GM15510 (cell line): ENCODE measurements around the gene DCAF8.

ENCODE experiments used
- POLR2A ChIP-seq: IDR thresholded peaks from 3 replicates; pipeline ENCODE4 v1.6.1; 2011; ENCODE audit warnings: borderline replicate concordance; ENCODE audit not compliant: insufficient read length; ENCODE audit errors: extremely low read depth

The DCAF8 gene

DNA sequence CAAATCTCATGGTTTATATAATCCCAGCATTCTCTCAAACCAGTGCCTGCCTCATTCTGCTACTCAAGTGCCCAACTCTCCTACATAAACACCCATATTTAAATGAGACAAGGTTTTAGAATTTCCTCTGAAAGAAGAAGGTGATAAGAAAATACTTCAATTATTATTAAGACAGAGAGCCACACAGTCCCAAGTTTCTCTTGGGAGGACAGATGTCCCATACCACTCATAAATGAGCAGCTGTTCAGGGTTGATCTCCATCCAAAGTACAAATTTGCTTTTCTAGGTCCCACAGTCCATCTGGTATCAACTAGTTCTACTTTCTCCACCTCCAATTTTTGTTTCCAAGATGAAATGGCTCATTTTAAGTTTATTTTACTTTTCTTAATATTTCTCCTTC lies 11.3 kb downstream of the DCAF8 start:
- TF ChIP-seq POLR2A, result no peak

DNA sequence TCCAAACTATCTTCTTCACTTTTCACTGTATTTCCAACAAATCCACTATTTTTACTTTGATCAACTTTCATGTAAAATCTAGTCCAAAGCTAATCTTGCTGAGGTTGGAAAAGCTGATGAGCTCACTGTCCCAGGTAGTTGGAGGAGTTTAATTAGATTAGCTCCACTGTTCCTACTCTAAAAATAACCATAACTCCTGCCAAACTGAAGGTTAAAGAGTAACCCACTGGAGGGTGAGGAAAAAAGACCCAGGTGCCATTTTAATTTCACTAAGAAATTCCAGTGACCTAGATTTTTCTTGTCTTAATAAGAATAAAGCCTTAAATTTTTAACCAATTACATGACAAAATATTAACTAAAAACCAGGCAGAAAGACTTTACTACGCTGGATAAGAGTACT lies 15.3 kb downstream of the DCAF8 start:
- TF ChIP-seq POLR2A, result no peak

- TF ChIP-seq POLR2A, result no peak
Observed at GRCh38 chr1:160245434-160245833, 16.9 kb downstream of the DCAF8 start.

DNA sequence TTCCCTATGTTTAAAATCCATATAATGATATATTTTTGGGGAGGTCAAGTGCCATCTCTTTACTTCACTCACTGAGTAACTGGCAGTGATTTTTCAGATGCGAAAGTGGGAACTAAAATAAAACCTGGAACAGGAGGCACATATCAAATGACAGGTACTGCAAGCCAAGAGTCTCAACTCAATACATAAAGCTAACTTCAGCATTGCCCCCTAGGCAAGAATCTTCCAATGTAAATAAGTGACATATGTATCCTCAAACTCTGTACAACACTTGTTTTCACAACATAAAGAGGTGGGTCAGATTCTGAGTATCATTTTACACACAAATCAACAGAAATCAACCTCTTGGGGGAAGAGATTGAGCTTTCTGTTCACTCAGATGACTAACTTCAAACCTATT lies 18.1 kb downstream of the DCAF8 start:
- TF ChIP-seq POLR2A, result no peak

DNA sequence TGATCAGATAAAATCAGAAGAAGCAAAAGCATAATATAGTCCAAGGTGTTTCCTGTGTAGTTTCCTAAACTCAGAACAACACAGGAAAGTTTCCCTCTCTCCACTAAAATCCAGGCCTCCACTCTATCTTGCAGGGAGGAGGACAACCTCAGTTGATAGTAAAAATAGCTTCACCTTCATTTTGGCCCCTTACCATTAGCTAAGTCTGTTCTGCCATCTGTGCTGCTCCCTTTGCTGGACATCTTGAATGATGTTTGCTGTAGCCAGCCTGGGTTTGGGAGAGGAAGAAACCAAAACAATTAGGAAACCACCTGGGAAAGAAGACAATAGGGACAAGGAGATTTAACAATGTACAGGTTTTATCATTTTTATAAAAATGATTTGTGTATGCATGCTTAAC lies 18.6 kb downstream of the DCAF8 start:
- TF ChIP-seq POLR2A, result no peak

DNA sequence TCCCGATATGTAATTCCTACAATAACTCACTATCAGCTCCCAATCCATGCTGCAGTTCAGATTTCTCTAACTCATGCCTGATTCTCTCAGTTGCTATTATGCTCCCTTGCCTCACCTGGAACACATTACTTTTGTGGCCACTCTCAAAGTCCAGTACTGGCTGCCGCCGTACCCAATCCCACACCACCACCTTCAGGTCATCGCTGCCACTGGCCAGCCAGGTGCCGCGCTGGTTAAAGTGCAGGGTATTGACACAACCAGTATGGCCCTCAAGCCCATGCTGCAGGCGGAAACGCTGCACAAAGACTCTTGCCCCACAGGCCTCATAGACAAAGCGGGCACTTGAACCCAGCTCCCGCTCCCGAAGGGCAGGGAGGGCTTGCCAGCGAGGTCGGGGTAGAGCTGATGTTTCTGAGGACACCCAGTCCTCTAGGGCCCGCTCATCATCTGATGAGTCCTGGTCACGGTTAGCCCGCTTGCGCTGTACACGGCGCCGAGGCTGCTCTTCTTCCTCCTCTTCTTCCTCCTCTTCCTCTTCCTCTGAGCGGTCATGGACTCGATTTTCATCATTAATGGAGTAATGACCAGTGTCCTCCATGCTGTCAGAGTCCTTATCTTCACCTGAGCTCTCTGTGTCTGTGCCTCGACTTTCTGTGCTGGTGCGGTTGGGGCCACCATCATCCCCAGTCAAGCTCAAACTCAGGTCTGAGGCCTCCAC lies 22.6 kb downstream of the DCAF8 start:
- no peak for TF ChIP-seq POLR2A

DNA sequence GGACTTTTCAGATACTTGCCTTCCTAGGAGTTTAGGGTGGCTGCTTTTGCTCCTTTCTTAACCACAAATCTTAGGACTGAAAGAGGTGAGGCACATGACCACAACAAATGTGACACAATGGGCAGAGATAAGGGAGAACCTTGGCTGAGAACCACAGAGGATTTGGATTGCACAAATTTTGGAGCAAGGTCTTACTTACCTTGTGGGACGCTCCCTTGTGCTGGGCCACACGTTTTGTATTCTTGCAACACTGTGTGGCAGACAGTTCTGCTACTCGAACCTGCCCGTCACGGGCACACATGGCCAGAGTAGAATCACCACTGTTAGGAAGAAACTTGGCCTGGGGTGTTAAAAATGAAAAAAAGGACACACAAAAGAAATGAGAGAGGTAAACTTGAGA lies 23.9 kb downstream of the DCAF8 start:
- TF ChIP-seq POLR2A, result no peak

DNA sequence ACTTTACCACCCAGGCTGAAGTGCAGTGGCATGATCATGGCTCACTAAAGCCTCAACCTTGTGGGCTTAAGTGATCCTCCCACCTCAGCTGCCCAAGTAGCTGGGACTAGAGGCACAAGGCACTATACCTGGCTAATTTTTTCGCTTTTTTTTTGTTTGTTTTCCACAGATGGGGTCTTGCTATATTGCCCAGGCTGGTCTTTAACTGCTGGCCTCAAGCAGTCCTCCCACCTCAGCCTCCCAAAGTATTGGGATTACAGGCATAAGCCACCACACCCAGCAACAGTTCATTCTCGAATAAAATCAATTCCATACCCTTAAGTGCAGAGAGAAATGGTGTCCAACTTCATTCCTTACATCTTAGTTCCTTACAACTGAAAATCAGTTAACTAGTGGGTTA lies 24.8 kb downstream of the DCAF8 start:
- TF ChIP-seq POLR2A, result no peak

DNA sequence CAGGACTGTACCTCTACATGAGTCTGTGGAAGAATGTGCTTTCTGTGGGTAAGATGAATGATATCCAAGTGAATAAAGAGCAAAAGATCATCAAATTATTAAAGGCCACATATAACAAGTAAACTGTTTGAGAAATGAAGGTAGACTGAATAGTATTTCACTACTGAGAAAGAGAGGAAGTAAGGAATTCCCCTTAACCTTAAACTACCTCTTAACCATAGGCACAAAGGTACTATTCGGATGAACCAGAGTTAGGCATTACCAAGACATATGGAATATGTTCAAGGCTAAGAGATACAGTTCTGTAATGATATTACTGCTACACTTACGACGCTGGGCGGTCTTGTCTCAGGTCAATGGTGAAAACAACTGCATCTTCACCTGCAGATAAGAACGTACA lies 25.5 kb downstream of the DCAF8 start:
- no peak for TF ChIP-seq POLR2A

DNA sequence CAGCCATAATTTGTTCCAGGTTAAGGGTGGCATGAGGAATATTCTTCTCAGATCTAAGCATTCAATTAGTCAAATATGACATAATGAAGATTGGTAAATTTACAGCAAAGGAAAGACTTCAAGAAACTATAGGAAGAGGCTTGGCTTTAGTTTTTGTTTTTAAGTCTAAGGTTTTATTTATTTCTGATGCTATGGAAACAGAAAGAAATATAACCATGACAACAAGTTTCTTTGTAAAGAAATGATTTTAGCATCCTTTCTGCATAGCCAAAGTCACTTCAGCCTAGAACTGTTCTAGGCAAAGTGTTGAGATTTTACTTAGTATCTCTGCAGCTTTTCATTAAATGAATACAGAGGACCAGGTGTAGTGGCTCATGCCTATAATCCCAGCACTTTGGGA lies 29.4 kb downstream of the DCAF8 start:
- TF ChIP-seq POLR2A, result no peak

DNA sequence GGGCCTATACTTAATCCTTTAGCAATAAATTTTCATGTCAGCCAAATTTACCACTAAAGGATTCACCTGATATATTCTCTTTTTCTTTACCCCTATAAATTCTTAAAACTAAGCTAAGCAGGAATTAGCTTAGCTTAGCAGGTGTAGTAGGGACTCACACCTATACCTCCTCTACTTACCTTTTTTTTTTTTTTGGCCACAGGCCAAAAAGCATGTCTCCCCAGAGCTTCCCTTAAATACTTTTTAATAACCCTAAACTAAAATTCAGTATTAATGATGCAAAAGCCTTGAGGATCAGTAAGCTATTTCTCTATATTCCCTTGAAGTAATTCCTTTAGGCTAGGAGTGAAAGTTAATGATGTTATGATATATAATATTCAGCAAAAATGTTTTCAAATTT lies 33.9 kb downstream of the DCAF8 start:
- no peak for TF ChIP-seq POLR2A

- no peak for TF ChIP-seq POLR2A
Observed at GRCh38 chr1:160227561-160227960, 34.8 kb downstream of the DCAF8 start.

DNA sequence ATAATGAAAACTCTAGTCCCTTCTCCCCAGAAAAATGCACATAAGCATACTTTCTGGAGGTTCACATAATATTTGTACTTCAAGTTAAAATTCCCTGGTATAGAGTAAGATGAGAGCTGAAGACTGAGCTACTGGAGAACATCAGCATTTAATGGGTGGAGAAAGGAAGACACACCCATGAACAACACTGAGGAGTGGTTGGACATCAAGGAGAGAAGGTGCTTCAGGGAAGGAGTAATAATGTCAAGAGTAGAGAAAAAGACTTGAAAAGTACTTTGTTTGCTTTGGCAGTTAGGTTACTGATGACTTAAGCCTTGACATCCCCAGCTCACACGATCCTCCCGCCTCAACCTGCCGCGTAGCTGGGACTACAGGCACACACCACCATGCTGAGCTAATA lies 35.3 kb downstream of the DCAF8 start:
- no peak for TF ChIP-seq POLR2A

DNA sequence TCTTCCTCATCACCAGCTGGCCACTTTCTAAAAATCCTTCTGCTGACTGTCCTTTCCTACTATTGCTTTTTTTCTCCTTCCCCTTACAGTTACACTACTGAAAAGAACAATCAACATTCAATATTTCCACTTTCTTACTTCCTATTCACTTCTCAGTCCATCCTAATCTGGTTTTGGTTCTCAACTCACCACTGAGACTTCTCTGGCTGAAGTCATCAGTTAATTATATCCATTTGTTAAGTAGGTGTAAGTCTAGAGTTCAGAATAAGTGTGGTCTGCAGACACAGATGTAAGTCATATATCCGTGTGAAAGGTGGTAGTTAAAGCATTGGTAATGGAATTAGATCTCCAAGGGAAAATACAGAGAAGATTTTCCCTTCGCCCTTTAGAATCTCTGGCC lies 35.7 kb downstream of the DCAF8 start:
- no peak for TF ChIP-seq POLR2A

- no peak for TF ChIP-seq POLR2A
Observed at GRCh38 chr1:160225345-160225744, 37.0 kb downstream of the DCAF8 start.

GRCh38 chr1:160224606-160225005 lies 37.7 kb downstream of the DCAF8 start:
- TF ChIP-seq POLR2A, result no peak

- TF ChIP-seq POLR2A, result no peak
Observed at GRCh38 chr1:160222546-160222945, 39.8 kb downstream of the DCAF8 start.
